ENCODE data around the gene SLC26A8.

GRCh38 chr6:35911871-35912653 is 112.4 kb downstream of the SLC26A8 start:
- TF ChIP-seq POLR2A (IDR thresholded peaks at IDR 0.05; ENCODE audit: low read depth, low read length) (no peak), POLR2AphosphoS5 (IDR thresholded peaks at IDR 0.05; ENCODE audit: low read depth, low read length) (no peak), TAF1 (IDR thresholded peaks at IDR 0.05; ENCODE audit: borderline replicate concordance, low read depth, low read length) (no peak)
